HG02759 (cell line): Measurements from ENCODE around the gene CDC14A.
"Not testable (repeated sequence)": the region's sequence is repeated elsewhere in the genome, so short reads cannot be mapped to it uniquely, and the experiment has no call there.

Source experiments
- ATAC-seq: cut with Tn5 transposase; IDR thresholded peaks from one replicate; pipeline ENCODE4 v1.9.1; 2021; ENCODE audit warnings: mild to moderate bottlenecking, moderate library complexity; ENCODE audit not compliant: unreplicated experiment

The CDC14A gene

GRCh38 chr1:100331146-100331545, 21.2 kb upstream of the CDC14A start:
- ATAC-seq, result not testable (repeated sequence)

GRCh38 chr1:100332331-100332730, 20.0 kb upstream of the CDC14A start:
- ATAC-seq, result no peak

- ATAC-seq, result no peak
Measured at GRCh38 chr1:100335436-100335835, 16.9 kb upstream of the CDC14A start.

- not testable (repeated sequence) for ATAC-seq
Measured at GRCh38 chr1:100337878-100338277, 14.4 kb upstream of the CDC14A start.

- not testable (repeated sequence) for ATAC-seq
Measured at GRCh38 chr1:100339735-100340134, 12.6 kb upstream of the CDC14A start.

GRCh38 chr1:100340494-100340893, 11.8 kb upstream of the CDC14A start:
- ATAC-seq, result no peak

GRCh38 chr1:100342348-100342747, 10.0 kb upstream of the CDC14A start:
- ATAC-seq, result no peak

- ATAC-seq, result no peak
Measured at GRCh38 chr1:100343897-100344296, 8.4 kb upstream of the CDC14A start.

- ATAC-seq, result no peak
Measured at GRCh38 chr1:100344774-100345173, 7.5 kb upstream of the CDC14A start.

GRCh38 chr1:100346387-100346786, 5.9 kb upstream of the CDC14A start:
- no peak for ATAC-seq

GRCh38 chr1:100347009-100347966, 5.0 kb upstream of the CDC14A start:
- no peak for ATAC-seq

GRCh38 chr1:100348549-100349144, 3.7 kb upstream of the CDC14A start:
- no peak for ATAC-seq

- no peak for ATAC-seq
Measured at GRCh38 chr1:100349246-100349645, 3.1 kb upstream of the CDC14A start.

- ATAC-seq, result no peak
Measured at GRCh38 chr1:100350787-100351094, 1.6 kb upstream of the CDC14A start.

- peak; percentile 65 for ATAC-seq
Measured at GRCh38 chr1:100351095-100351887, 1.0 kb upstream of the CDC14A start.

GRCh38 chr1:100353071-100353801, 930 bp downstream of the CDC14A start:
- peak; percentile 14 for ATAC-seq

GRCh38 chr1:100353988-100354387, 1.7 kb downstream of the CDC14A start:
- no peak for ATAC-seq

- no peak for ATAC-seq
Measured at GRCh38 chr1:100354971-100355394, 2.7 kb downstream of the CDC14A start.

- ATAC-seq, result no peak
Measured at GRCh38 chr1:100358210-100358609, 5.9 kb downstream of the CDC14A start.

GRCh38 chr1:100359139-100359538, 6.8 kb downstream of the CDC14A start:
- ATAC-seq, result no peak
